PC-9 (cell line): Measurements from ENCODE around the gene STPG1.

Experiments
- EZH2 ChIP-seq: fragments of 200-600 bp; sonication (generic); IDR thresholded peaks from 2 replicates; pipeline ENCODE4 v1.8.0; 2017; ENCODE audit warnings: antibody characterized with exemption, low read depth
- TF ChIP-seq, protein P1 (sequence below): fragments of 200-600 bp; sonication (generic); conservative IDR thresholded peaks from 2 replicates; pipeline ENCODE4 v1.6.1; 2017; ENCODE audit warnings: mixed run types, antibody characterized with exemption, mild to moderate bottlenecking, moderate library complexity

- TF ChIP-seq, protein P1, sequence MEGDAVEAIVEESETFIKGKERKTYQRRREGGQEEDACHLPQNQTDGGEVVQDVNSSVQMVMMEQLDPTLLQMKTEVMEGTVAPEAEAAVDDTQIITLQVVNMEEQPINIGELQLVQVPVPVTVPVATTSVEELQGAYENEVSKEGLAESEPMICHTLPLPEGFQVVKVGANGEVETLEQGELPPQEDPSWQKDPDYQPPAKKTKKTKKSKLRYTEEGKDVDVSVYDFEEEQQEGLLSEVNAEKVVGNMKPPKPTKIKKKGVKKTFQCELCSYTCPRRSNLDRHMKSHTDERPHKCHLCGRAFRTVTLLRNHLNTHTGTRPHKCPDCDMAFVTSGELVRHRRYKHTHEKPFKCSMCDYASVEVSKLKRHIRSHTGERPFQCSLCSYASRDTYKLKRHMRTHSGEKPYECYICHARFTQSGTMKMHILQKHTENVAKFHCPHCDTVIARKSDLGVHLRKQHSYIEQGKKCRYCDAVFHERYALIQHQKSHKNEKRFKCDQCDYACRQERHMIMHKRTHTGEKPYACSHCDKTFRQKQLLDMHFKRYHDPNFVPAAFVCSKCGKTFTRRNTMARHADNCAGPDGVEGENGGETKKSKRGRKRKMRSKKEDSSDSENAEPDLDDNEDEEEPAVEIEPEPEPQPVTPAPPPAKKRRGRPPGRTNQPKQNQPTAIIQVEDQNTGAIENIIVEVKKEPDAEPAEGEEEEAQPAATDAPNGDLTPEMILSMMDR = no peak
- TF ChIP-seq EZH2 = no peak
These were observed 26.7 kb downstream of the STPG1 start for GRCh38 chr1:24386931-24387330.
